GM18858 (cell line): ENCODE measurements around the gene STOML1.

Experiments used
- ATAC-seq: cut with Tn5 transposase; IDR thresholded peaks from one replicate; pipeline ENCODE4 v1.9.1; 2021; ENCODE audit not compliant: unreplicated experiment

Gene STOML1

GRCh38 chr15:73934281-73934680 is 57.8 kb downstream of the STOML1 start:
- ATAC-seq, result no peak

GRCh38 chr15:73932381-73933191 is 59.5 kb downstream of the STOML1 start:
- no peak for ATAC-seq

- ATAC-seq, result no peak
Measured at GRCh38 chr15:73931441-73931840, 60.7 kb downstream of the STOML1 start.

- no peak for ATAC-seq
Measured at GRCh38 chr15:73930790-73931281, 61.3 kb downstream of the STOML1 start.

- ATAC-seq, result no peak
Measured at GRCh38 chr15:73930371-73930770, 61.7 kb downstream of the STOML1 start.

GRCh38 chr15:73928971-73929627 is 63.0 kb downstream of the STOML1 start:
- no peak for ATAC-seq
